Osteoblast (primary cell): ENCODE data around the gene SPACA7. TPM values are rescaled to one million over a fixed set of nuclear protein-coding genes. Genes with fewer than 3 reads are reported as not detected.
"Not testable (repeated sequence)": the region's sequence is repeated elsewhere in the genome, so short reads cannot be mapped to it uniquely, and the experiment has no call there.

Experiments used
- DNase-seq: peaks from one replicate; pipeline ENCODE4 v3.0.0; 2011; ENCODE audit warnings: low spot score, mixed read lengths; ENCODE audit not compliant: insufficient read length; ENCODE audit errors: missing footprints
- H2AFZ ChIP-seq: 2 replicates; pipeline ENCODE4 v1.6.0; 2011; ENCODE audit warnings: mild to moderate bottlenecking, low read length
- H3K27ac ChIP-seq: 2 replicates; pipeline ENCODE4 v1.5.1; 2011; ENCODE audit warnings: mild to moderate bottlenecking, low read depth, low read length, moderate library complexity
- H3K27me3 ChIP-seq: 2 replicates; pipeline ENCODE4 v1.6.0; 2012; ENCODE audit warnings: mild to moderate bottlenecking, control low read depth, inconsistent platforms, low read length, moderate library complexity; ENCODE audit not compliant: insufficient read depth
- H3K36me3 ChIP-seq: 2 replicates; pipeline ENCODE4 v1.5.1; 2011; ENCODE audit warnings: mild to moderate bottlenecking, low read length, control low read depth, moderate library complexity; ENCODE audit not compliant: insufficient read depth
- H3K4me1 ChIP-seq: 2 replicates; pipeline ENCODE4 v1.5.1; 2011; ENCODE audit warnings: mild to moderate bottlenecking, low read length, control low read depth, moderate library complexity; ENCODE audit not compliant: insufficient read depth
- H3K4me2 ChIP-seq: 2 replicates; pipeline ENCODE4 v1.6.0; 2011; ENCODE audit warnings: mild to moderate bottlenecking, low read length; ENCODE audit not compliant: insufficient read depth
- H3K4me3 ChIP-seq: fragments of 200-600 bp; sonication (generic); 3 replicates; pipeline ENCODE4 v1.5.1; 2012; ENCODE audit warnings: mild to moderate bottlenecking, low read length, inconsistent platforms; ENCODE audit not compliant: insufficient read depth
- H3K79me2 ChIP-seq: 2 replicates; pipeline ENCODE4 v1.6.0; 2012; ENCODE audit warnings: mild to moderate bottlenecking, low read length, control low read depth, inconsistent platforms; ENCODE audit not compliant: insufficient read depth
- H3K9me3 ChIP-seq: 2 replicates; pipeline ENCODE4 v1.5.1; 2011; ENCODE audit warnings: low read depth, low read length, control low read depth
- H4K20me1 ChIP-seq: 2 replicates; pipeline ENCODE4 v1.6.0; 2012; ENCODE audit warnings: mild to moderate bottlenecking, low read length, control low read depth; ENCODE audit not compliant: insufficient read depth
- CTCF ChIP-seq: IDR thresholded peaks from 2 replicates; pipeline ENCODE4 v1.5.1; 2011; ENCODE audit warnings: mild to moderate bottlenecking, low read depth, low read length, moderate library complexity; ENCODE audit errors: extremely low read depth
- total RNA-seq: library from RNA; depleted of rRNA; stranded (reverse); fragments of >200 nt; gene quantifications from 2 replicates; pipeline ENCODE4 v1.2.3, GENCODE V29; 2012

The SPACA7 gene
- total RNA-seq, 1 donor = not detected

DNA sequence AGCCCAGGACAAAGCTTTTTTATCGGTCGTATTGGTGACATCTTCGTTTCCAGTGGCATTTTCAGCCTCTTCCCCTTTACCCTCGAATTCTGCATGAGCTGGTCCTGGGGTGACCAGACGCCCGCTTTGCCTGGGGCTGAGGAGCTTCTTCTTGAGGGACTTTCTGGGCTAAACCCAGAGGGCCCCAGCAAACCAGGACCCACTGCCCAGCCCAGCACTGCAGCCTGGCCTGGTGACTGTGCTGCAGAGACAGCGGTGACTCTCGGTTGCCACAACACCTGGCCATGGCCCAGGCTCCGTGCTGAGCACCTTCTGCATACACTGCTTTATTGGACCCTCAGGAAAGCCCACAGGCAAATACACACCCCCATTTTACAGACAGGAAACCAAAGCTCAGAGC lies 21.0 kb downstream of the SPACA7 start:
- Histone ChIP-seq H3K4me1 (no peaks in the 10 kb centered on the region), H3K9me3 (no peaks in the 10 kb centered on the region), H3K79me2 (no peaks in the 10 kb centered on the region), H3K4me2 (no peak overlapping the region), H3K36me3 (no peaks in the 10 kb centered on the region), H3K27ac (no peak overlapping the region), H4K20me1 (no peaks in the 10 kb centered on the region), H2AFZ (no peak overlapping the region), H3K27me3 (no peaks in the 10 kb centered on the region), H3K4me3 (no peak overlapping the region)
- DNase-seq = no peak
- TF ChIP-seq CTCF = no peak

DNA sequence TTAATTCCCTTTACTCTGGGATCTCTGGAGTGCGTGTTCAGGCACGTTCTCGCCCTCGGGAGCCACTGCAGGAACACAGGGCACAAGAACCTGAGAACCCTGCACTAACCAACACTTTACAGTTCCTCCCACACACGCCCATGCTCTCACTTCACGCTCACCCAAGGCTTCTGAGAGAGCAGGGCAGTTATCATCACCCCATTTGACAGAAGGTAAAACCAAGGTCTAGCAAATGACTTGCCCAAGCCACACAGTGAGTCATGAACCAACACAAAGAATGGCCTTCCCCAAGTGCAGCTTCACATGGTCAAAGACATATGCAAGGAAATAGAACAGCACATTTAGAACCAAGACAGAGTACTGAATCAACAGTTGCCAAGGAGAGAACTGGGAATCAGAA lies 22.2 kb downstream of the SPACA7 start:
- not testable (repeated sequence) for H3K4me2 ChIP-seq, H3K27ac ChIP-seq, H3K4me3 ChIP-seq, H3K4me1 ChIP-seq, DNase-seq, H3K9me3 ChIP-seq, H4K20me1 ChIP-seq, H3K27me3 ChIP-seq, H3K79me2 ChIP-seq, H2AFZ ChIP-seq, H3K36me3 ChIP-seq

- H3K4me2 ChIP-seq, H2AFZ ChIP-seq, H3K36me3 ChIP-seq, H3K4me3 ChIP-seq, H4K20me1 ChIP-seq, H3K27me3 ChIP-seq, DNase-seq, H3K27ac ChIP-seq, H3K79me2 ChIP-seq, H3K4me1 ChIP-seq, H3K9me3 ChIP-seq: not testable (repeated sequence)
These were observed 33.7 kb downstream of the SPACA7 start for GRCh38 chr13:112409828-112410227.

GRCh38 chr13:112416647-112417046 lies 40.5 kb downstream of the SPACA7 start:
- Histone ChIP-seq H3K79me2 (no peaks in the 10 kb centered on the region), H3K36me3 (no peaks in the 10 kb centered on the region), H4K20me1 (no peaks in the 10 kb centered on the region), H3K4me3 (no peak overlapping the region), H3K4me1 (no peaks in the 10 kb centered on the region), H2AFZ (no peak overlapping the region), H3K27me3 (no peaks in the 10 kb centered on the region), H3K27ac (no peak overlapping the region), H3K9me3 (peaks cover 3% of the 10 kb centered on the region), H3K4me2 (no peak overlapping the region)
- TF ChIP-seq CTCF = no peak
- no peak for DNase-seq

DNA sequence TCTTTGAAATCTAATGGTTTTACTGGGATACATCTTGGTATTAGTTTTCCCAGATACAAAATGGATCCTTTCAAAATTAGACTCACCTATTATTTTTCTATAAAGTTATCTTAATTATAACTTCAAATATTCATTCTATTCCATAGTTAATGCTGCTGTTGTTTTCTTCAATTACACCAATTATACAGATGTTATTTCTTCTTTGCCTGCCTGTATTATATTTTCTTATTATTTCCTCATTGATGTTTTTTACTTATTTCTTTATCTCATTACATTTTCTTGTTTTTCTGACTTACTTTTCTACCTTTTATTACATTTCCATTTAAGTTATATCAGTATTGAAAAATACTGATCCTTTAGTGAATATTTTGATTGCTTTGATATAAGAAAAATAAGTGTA lies 40.9 kb downstream of the SPACA7 start:
- Histone ChIP-seq H2AFZ (no peak overlapping the region), H4K20me1 (no peaks in the 10 kb centered on the region), H3K4me1 (no peaks in the 10 kb centered on the region), H3K79me2 (no peaks in the 10 kb centered on the region), H3K9me3 (peaks cover 3% of the 10 kb centered on the region), H3K4me2 (no peak overlapping the region), H3K27me3 (no peaks in the 10 kb centered on the region), H3K36me3 (no peaks in the 10 kb centered on the region), H3K4me3 (no peak overlapping the region), H3K27ac (no peak overlapping the region)
- DNase-seq = no peak
- TF ChIP-seq CTCF = no peak
